Measurements from ENCODE around the gene RAG2.
A peak's percentile ranks its signal among the peaks of the same experiment; 100 is the strongest.

The RAG2 gene

GRCh38 chr11:36618363-36619047 lies 20.5 kb upstream of the RAG2 start (continued):
- TF ChIP-seq PATZ1 (CRISPR knock-in tag; IDR thresholded peaks at IDR 0.05; ENCODE audit: borderline replicate concordance) (no peak), ZFP30 (CRISPR knock-in tag; IDR thresholded peaks at IDR 0.05) (no peak), BACH2 (CRISPR knock-in tag; IDR thresholded peaks at IDR 0.05; ENCODE audit: borderline replicate concordance) (no peak), TOX (CRISPR knock-in tag; IDR thresholded peaks at IDR 0.05; ENCODE audit: borderline replicate concordance) (no peak), ESRRG (CRISPR knock-in tag; IDR thresholded peaks at IDR 0.05) (no peak), OSR1 (CRISPR knock-in tag; IDR thresholded peaks at IDR 0.05) (no peak), ZNF565 (CRISPR knock-in tag; conservative IDR thresholded peaks at IDR 0.05; ENCODE audit: low read depth) (no peak)

DNA sequence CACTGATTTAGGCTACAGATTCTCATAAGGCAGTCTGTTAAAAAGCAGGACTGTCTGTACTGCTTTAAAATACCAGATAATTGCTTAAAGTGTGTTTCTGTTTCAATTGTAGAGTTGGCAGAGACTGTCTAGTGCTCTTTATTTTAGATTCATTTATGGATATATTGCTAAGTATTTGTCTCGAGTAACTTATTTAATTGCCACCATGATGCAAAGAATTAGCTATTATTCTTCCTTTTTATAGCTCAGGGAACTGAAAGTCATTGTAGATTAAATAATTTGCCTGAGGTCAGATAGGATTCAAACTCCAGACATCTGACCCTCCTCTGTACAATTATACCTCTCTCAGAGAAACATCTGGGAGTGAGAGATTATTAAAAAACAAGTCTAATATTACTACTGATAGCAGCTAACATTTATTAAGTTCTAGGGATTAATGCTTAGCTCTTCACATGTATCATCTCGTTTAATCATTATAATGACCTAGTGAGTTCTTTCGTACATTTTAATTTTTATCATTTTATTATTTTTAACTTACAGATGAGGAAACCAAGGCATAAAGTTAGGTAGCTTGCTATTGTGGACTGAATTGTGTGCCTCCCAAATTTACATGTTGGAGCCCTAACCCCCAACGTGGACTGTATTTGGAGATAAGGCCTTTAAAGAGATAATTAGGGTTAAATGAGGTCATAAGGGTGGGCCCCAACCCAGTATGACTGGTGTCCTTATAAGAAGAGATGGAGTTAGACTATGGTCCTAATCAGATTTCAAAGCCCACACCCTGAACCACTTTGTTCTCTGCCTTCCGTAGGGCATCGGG lies 19.7 kb upstream of the RAG2 start:
- TF ChIP-seq, protein P1, sequence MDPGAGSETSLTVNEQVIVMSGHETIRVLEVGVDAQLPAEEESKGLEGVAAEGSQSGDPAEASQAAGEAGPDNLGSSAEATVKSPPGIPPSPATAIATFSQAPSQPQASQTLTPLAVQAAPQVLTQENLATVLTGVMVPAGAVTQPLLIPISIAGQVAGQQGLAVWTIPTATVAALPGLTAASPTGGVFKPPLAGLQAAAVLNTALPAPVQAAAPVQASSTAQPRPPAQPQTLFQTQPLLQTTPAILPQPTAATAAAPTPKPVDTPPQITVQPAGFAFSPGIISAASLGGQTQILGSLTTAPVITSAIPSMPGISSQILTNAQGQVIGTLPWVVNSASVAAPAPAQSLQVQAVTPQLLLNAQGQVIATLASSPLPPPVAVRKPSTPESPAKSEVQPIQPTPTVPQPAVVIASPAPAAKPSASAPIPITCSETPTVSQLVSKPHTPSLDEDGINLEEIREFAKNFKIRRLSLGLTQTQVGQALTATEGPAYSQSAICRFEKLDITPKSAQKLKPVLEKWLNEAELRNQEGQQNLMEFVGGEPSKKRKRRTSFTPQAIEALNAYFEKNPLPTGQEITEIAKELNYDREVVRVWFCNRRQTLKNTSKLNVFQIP (CRISPR knock-in tag; IDR thresholded peaks at IDR 0.05; ENCODE audit: borderline replicate concordance, low read depth), result no peak
- TF ChIP-seq, protein P2, sequence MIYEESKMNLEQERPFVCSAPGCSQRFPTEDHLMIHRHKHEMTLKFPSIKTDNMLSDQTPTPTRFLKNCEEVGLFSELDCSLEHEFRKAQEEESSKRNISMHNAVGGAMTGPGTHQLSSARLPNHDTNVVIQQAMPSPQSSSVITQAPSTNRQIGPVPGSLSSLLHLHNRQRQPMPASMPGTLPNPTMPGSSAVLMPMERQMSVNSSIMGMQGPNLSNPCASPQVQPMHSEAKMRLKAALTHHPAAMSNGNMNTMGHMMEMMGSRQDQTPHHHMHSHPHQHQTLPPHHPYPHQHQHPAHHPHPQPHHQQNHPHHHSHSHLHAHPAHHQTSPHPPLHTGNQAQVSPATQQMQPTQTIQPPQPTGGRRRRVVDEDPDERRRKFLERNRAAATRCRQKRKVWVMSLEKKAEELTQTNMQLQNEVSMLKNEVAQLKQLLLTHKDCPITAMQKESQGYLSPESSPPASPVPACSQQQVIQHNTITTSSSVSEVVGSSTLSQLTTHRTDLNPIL (CRISPR knock-in tag; IDR thresholded peaks at IDR 0.05; ENCODE audit: low read depth), result no peak
- no peak for TF ChIP-seq PPARA (CRISPR knock-in tag; IDR thresholded peaks at IDR 0.05; ENCODE audit: borderline replicate concordance)
- 0 out of 2 replicates have a peak, but pooled peaks have one; percentile 41 for TF ChIP-seq BACH2 (CRISPR knock-in tag; IDR thresholded peaks at IDR 0.05; ENCODE audit: borderline replicate concordance)
- TF ChIP-seq TOX (CRISPR knock-in tag; IDR thresholded peaks at IDR 0.05; ENCODE audit: borderline replicate concordance), result no peak
- TF ChIP-seq ISL1 (CRISPR knock-in tag; IDR thresholded peaks at IDR 0.05), result 0 out of 2 replicates have a peak, but pooled peaks have one; percentile 10
- TF ChIP-seq ZFP3 (CRISPR knock-in tag; IDR thresholded peaks at IDR 0.05), result no peak
- no peak for TF ChIP-seq ZNF8 (CRISPR knock-in tag; IDR thresholded peaks at IDR 0.05)
- TF ChIP-seq TSHZ2 (CRISPR knock-in tag; IDR thresholded peaks at IDR 0.05), result peak; percentile 30; the same call in 1 of the 2 replicates
- 0 out of 2 replicates have a peak, but pooled peaks have one; percentile 5 for TF ChIP-seq ZNF70 (CRISPR knock-in tag; IDR thresholded peaks at IDR 0.05)
- no peak for TF ChIP-seq PATZ1 (CRISPR knock-in tag; IDR thresholded peaks at IDR 0.05; ENCODE audit: borderline replicate concordance)
- TF ChIP-seq CSDC2 (CRISPR knock-in tag; IDR thresholded peaks at IDR 0.05), result no peak
- TF ChIP-seq ARNTL (CRISPR knock-in tag; IDR thresholded peaks at IDR 0.05; ENCODE audit: borderline replicate concordance, low read depth), result no peak
- 0 out of 2 replicates have a peak, but pooled peaks have one; percentile 8 for TF ChIP-seq SNAI2 (CRISPR knock-in tag; IDR thresholded peaks at IDR 0.05)
- no peak for TF ChIP-seq RARB (CRISPR knock-in tag; IDR thresholded peaks at IDR 0.05)
- TF ChIP-seq ESRRG (CRISPR knock-in tag; IDR thresholded peaks at IDR 0.05), result no peak
- 0 out of 2 replicates have a peak, but pooled peaks have one; percentile 7 for TF ChIP-seq GLIS3 (CRISPR knock-in tag; IDR thresholded peaks at IDR 0.05)
- no peak for TF ChIP-seq ZNF565 (CRISPR knock-in tag; conservative IDR thresholded peaks at IDR 0.05; ENCODE audit: low read depth)
- TF ChIP-seq TCF4 (CRISPR knock-in tag; IDR thresholded peaks at IDR 0.05; ENCODE audit: borderline replicate concordance), result peak; percentile 80
- no peak for TF ChIP-seq ZFP30 (CRISPR knock-in tag; IDR thresholded peaks at IDR 0.05)
- TF ChIP-seq, protein P3, sequence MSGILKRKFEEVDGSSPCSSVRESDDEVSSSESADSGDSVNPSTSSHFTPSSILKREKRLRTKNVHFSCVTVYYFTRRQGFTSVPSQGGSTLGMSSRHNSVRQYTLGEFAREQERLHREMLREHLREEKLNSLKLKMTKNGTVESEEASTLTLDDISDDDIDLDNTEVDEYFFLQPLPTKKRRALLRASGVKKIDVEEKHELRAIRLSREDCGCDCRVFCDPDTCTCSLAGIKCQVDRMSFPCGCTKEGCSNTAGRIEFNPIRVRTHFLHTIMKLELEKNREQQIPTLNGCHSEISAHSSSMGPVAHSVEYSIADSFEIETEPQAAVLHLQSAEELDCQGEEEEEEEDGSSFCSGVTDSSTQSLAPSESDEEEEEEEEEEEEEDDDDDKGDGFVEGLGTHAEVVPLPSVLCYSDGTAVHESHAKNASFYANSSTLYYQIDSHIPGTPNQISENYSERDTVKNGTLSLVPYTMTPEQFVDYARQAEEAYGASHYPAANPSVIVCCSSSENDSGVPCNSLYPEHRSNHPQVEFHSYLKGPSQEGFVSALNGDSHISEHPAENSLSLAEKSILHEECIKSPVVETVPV (CRISPR knock-in tag; IDR thresholded peaks at IDR 0.05), result no peak
- TF ChIP-seq OSR1 (CRISPR knock-in tag; IDR thresholded peaks at IDR 0.05), result no peak
- no peak for TF ChIP-seq ZC3H10 (CRISPR knock-in tag; IDR thresholded peaks at IDR 0.05)
- no peak; the same call in 2 of the 3 replicates for ATAC-seq
